Measurements from ENCODE around the gene PBX3. TPM values are rescaled to one million over a fixed set of nuclear protein-coding genes. Genes with fewer than 3 reads are reported as not detected.

Gene PBX3
- total RNA-seq, 2 donors from 2014 or later: 37.5 to 46.1 TPM

- Histone ChIP-seq H3K27ac (ENCODE audit: low read depth, low read length) (no peak overlapping the region), H3K4me1 (ENCODE audit: control insufficient read depth, insufficient read depth, low read length) (peaks cover 9% of the 10 kb centered on the region), H3K9me3 (ENCODE audit: control insufficient read depth, low read length) (no peaks in the 10 kb centered on the region), H3K36me3 (ENCODE audit: control insufficient read depth, insufficient read depth, low read length) (no peaks in the 10 kb centered on the region), H3K4me3 (ENCODE audit: low read length) (no peak overlapping the region), H3K9ac (ENCODE audit: extremely low read depth, low read length, poor library complexity, severe bottlenecking) (no peak overlapping the region), H3K27me3 (ENCODE audit: control insufficient read depth, insufficient read depth, low read length, poor library complexity, severe bottlenecking) (no peaks in the 10 kb centered on the region)
- DNase-seq: peak; percentile 63
- no peaks in the 10 kb centered on the region for H3K9me3 Mint-ChIP-seq
- 46 to 56% methylated on average over 3 to 6 of the region's 6 CpGs for WGBS, 2 experiments (ENCODE audit: insufficient coverage in 1 of 2, insufficient read length in 1 of 2)
- peaks cover 39% of the 10 kb centered on the region for H3K4me1 Mint-ChIP-seq
- no peak for TF ChIP-seq CTCF (conservative IDR thresholded peaks at IDR 0.05)
- no peaks in the 10 kb centered on the region for H3K36me3 Mint-ChIP-seq (ENCODE audit: low read depth)
- no peak overlapping the region for H3K4me3 Mint-ChIP-seq
- H3K27ac Mint-ChIP-seq: peak overlapping the region; percentile 22
- no peaks in the 10 kb centered on the region for H3K27me3 Mint-ChIP-seq (ENCODE audit: insufficient read depth)
Observed at GRCh38 chr9:125701351-125701750, 45.8 kb upstream of the PBX3 start.

GRCh38 chr9:125703662-125704061, 43.5 kb upstream of the PBX3 start:
- Mint-ChIP-seq H3K4me1 (peaks cover 40% of the 10 kb centered on the region), H3K4me3 (no peak overlapping the region), H3K27me3 (ENCODE audit: insufficient read depth) (no peaks in the 10 kb centered on the region), H3K9me3 (no peaks in the 10 kb centered on the region), H3K36me3 (ENCODE audit: low read depth) (no peaks in the 10 kb centered on the region), H3K27ac (no peak overlapping the region)
- H3K27ac ChIP-seq (ENCODE audit: low read depth, low read length): no peak overlapping the region
- H3K27me3 ChIP-seq (ENCODE audit: control insufficient read depth, insufficient read depth, low read length, poor library complexity, severe bottlenecking): no peaks in the 10 kb centered on the region
- no peaks in the 10 kb centered on the region for H3K36me3 ChIP-seq (ENCODE audit: control insufficient read depth, insufficient read depth, low read length)
- no peak overlapping the region for H3K4me3 ChIP-seq (ENCODE audit: low read length)
- no peak for DNase-seq
- peaks cover 9% of the 10 kb centered on the region for H3K4me1 ChIP-seq (ENCODE audit: control insufficient read depth, insufficient read depth, low read length)
- no peaks in the 10 kb centered on the region for H3K9me3 ChIP-seq (ENCODE audit: control insufficient read depth, low read length)
- TF ChIP-seq CTCF (conservative IDR thresholded peaks at IDR 0.05): no peak
- no peak overlapping the region for H3K9ac ChIP-seq (ENCODE audit: extremely low read depth, low read length, poor library complexity, severe bottlenecking)
- 88 to 100% methylated on average over 1 to 4 of the region's 4 CpGs for WGBS, 2 experiments (ENCODE audit: insufficient coverage in 1 of 2, insufficient read length in 1 of 2)

GRCh38 chr9:125705893-125706292, 41.3 kb upstream of the PBX3 start:
- no peaks in the 10 kb centered on the region for H3K9me3 ChIP-seq (ENCODE audit: control insufficient read depth, low read length)
- no peaks in the 10 kb centered on the region for H3K27me3 ChIP-seq (ENCODE audit: control insufficient read depth, insufficient read depth, low read length, poor library complexity, severe bottlenecking)
- Mint-ChIP-seq H3K4me3 (peak overlapping the region; percentile 78), H3K27me3 (ENCODE audit: insufficient read depth) (no peaks in the 10 kb centered on the region), H3K4me1 (peaks cover 37% of the 10 kb centered on the region), H3K27ac (peak overlapping the region; percentile 5), H3K9me3 (no peaks in the 10 kb centered on the region), H3K36me3 (ENCODE audit: low read depth) (no peaks in the 10 kb centered on the region)
- H3K4me3 ChIP-seq (ENCODE audit: low read length): peak overlapping the region; percentile 93
- no peak for DNase-seq
- no peaks in the 10 kb centered on the region for H3K36me3 ChIP-seq (ENCODE audit: control insufficient read depth, insufficient read depth, low read length)
- no peak for TF ChIP-seq CTCF (conservative IDR thresholded peaks at IDR 0.05)
- peaks cover 9% of the 10 kb centered on the region for H3K4me1 ChIP-seq (ENCODE audit: control insufficient read depth, insufficient read depth, low read length)
- no peak overlapping the region for H3K27ac ChIP-seq (ENCODE audit: low read depth, low read length)
- peak overlapping the region; percentile 74 for H3K9ac ChIP-seq (ENCODE audit: extremely low read depth, low read length, poor library complexity, severe bottlenecking)
- WGBS, 2 experiments (ENCODE audit: insufficient coverage in 1 of 2, insufficient read length in 1 of 2): 72 to 84% methylated on average over 3 to 4 of the region's 4 CpGs
